Measurements from ENCODE around the gene LCNL1.

The LCNL1 gene

GRCh38 chr9:136984464-136985026 lies 1.8 kb downstream of the LCNL1 start:
- intact Hi-C loops (cut with DNase I; ENCODE audit: low total_unique reads) = loop anchor here (5.0 kb wide), 1 partner anchor 32 kb away; the partner anchor contains the start of gene LCN12
- Histone ChIP-seq H3K4me1 (peaks cover 0 to 8% (median 2%) of the 10 kb centered on the region in 4 donors), H3K4me3 (no peak overlapping the region), H3K27ac (no peak overlapping the region), H3K27me3 (peaks cover 0 to 69% of the 10 kb centered on the region in 2 donors), H3K36me3 (no peaks in the 10 kb centered on the region), H3K9me3 (no peaks in the 10 kb centered on the region)
- DNase-seq = no peak
- TF ChIP-seq CTCF (IDR thresholded peaks at IDR 0.05) = no peak

GRCh38 chr9:136985027-136985602 lies 2.3 kb downstream of the LCNL1 start:
- Histone ChIP-seq H3K27ac (no peak overlapping the region), H3K36me3 (no peaks in the 10 kb centered on the region), H3K9me3 (no peaks in the 10 kb centered on the region), H3K27me3 (peaks cover 0 to 63% of the 10 kb centered on the region in 2 donors), H3K4me3 (no peak overlapping the region), H3K4me1 (peaks cover 0 to 8% (median 2%) of the 10 kb centered on the region in 4 donors)
- DNase-seq = no peak
- no peak for TF ChIP-seq CTCF (IDR thresholded peaks at IDR 0.05)
- intact Hi-C loops (cut with DNase I; ENCODE audit: low total_unique reads) = loop anchor here (5.0 kb wide), 1 partner anchor 33 kb away; the partner anchor contains the start of gene LCN12

- Histone ChIP-seq H3K36me3 (no peaks in the 10 kb centered on the region), H3K4me3 (no peak overlapping the region), H3K4me1 (peaks cover 0 to 8% (median 2%) of the 10 kb centered on the region in 4 donors), H3K27me3 (peaks cover 0 to 59% of the 10 kb centered on the region in 2 donors), H3K9me3 (no peaks in the 10 kb centered on the region), H3K27ac (no peak overlapping the region)
- DNase-seq = no peak
- intact Hi-C loops (cut with DNase I; ENCODE audit: low total_unique reads) = loop anchor here (5.0 kb wide), 1 partner anchor 34 kb away; the partner anchor contains the start of gene LCN12
- no peak for TF ChIP-seq CTCF (IDR thresholded peaks at IDR 0.05)
These were observed 3.1 kb downstream of the LCNL1 start for GRCh38 chr9:136985853-136986252.

- intact Hi-C loops (cut with DNase I; ENCODE audit: low total_unique reads) = loop anchor here (5.0 kb wide), 1 partner anchor 37 kb away; the partner anchor contains the start of gene LCN12
- Histone ChIP-seq H3K36me3 (no peaks in the 10 kb centered on the region), H3K4me3 (no peak overlapping the region), H3K4me1 (peaks cover 0 to 19% (median 10%) of the 10 kb centered on the region in 4 donors), H3K9me3 (no peaks in the 10 kb centered on the region), H3K27me3 (peaks cover 0 to 29% of the 10 kb centered on the region in 2 donors), H3K27ac (no peak overlapping the region)
- DNase-seq = no peak
- no peak for TF ChIP-seq CTCF (IDR thresholded peaks at IDR 0.05)
These were observed 6.1 kb downstream of the LCNL1 start for GRCh38 chr9:136988872-136989271.

- H3K27ac ChIP-seq = no peak overlapping the region
- intact Hi-C loops (cut with DNase I; ENCODE audit: low total_unique reads) = no loop called here
These were observed 7.6 kb downstream of the LCNL1 start for GRCh38 chr9:136990242-136990911.

More at GRCh38 chr9:136990242-136990911, 7.6 kb downstream of the LCNL1 start:
- H3K36me3 ChIP-seq = no peaks in the 10 kb centered on the region
- H3K27me3 ChIP-seq = peaks cover 0 to 23% of the 10 kb centered on the region in 2 donors
- H3K9me3 ChIP-seq = no peaks in the 10 kb centered on the region
- DNase-seq = no peak
- no peak overlapping the region for H3K4me3 ChIP-seq
- no peak for TF ChIP-seq CTCF (IDR thresholded peaks at IDR 0.05)
- peaks cover 0 to 19% (median 14%) of the 10 kb centered on the region in 4 donors for H3K4me1 ChIP-seq
